ENCODE measurements around the gene P2RX4. TPM values are rescaled to one million over a fixed set of nuclear protein-coding genes. Genes with fewer than 3 reads are reported as not detected.

Gene P2RX4
- total RNA-seq, 1 experiment from 2014 or later, result 17.1 TPM

DNA sequence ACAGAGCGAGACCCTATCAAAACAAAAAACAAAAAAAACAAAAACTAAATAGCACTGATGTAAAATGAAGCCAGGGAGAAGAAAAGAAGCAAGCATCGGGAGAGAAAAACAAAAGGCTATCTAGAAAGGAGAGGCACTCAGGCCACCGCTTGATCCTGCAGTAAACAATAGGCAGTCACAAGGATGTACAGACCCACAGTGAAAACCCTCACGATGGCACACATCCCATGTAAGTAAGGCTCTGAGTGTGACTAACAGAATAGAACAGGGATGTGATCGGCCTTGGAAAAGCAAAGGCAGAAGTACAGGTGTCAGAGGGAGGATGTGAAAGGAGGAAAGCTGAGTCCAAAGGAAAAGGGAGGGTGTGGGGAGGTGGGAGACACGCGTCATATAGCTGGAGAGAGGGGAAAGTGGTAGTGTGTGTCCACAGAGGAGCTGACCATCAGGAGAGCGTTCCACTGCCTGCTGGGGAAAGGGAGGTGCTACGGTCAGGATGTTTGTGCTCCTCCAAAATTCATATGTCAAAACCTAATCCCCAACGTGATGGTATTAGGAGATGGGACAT, 55.1 kb downstream of the P2RX4 start:
- Histone ChIP-seq H3K4me1 (ENCODE audit: control insufficient read depth in 1 of 2, insufficient read depth in 2 of 2, low read length in 2 of 2) (no peaks in the 10 kb centered on the region), H3K4me2 (ENCODE audit: low read length) (no peak overlapping the region), H3K27me3 (ENCODE audit: insufficient read depth, low read length) (no peaks in the 10 kb centered on the region), H3K27ac (ENCODE audit: low read depth, low read length) (no peak overlapping the region), H4K20me1 (ENCODE audit: insufficient read depth) (no peaks in the 10 kb centered on the region), H3K9me2 (ENCODE audit: insufficient read depth) (no peaks in the 10 kb centered on the region), H3K9me3 (ENCODE audit: control insufficient read depth in 1 of 2, insufficient read depth in 1 of 2, low read depth in 1 of 2, low read length in 2 of 2) (no peaks in the 10 kb centered on the region), H3K9ac (ENCODE audit: low read length) (no peak overlapping the region), H3K79me2 (ENCODE audit: insufficient read depth, low read length) (no peaks in the 10 kb centered on the region), H3K4me3 (replicated peaks in 1 of 2; ENCODE audit: low read depth in 1 of 2, low read length in 2 of 2) (no peak overlapping the region), H3K36me3 (ENCODE audit: control insufficient read depth in 1 of 2, insufficient read depth in 2 of 2, low read length in 2 of 2) (peaks cover 25 to 28% of the 10 kb centered on the region in 2 experiments; a peak in 3 of 4 replicates), H2AFZ (ENCODE audit: low read depth, low read length, poor library complexity, severe bottlenecking) (no peak overlapping the region)
- CTCF ChIA-PET, result no interaction called here
- RAD21 ChIA-PET (ENCODE audit: low non-redundant PET in 1 of 2, low total read pairs in 2 of 2, uncharacterized antibody in 2 of 2, unreplicated experiment in 2 of 2), result no interaction called here
- no peak for ATAC-seq
- intact Hi-C loops (cut with micrococcal nuclease), result no loop called here
- BruUV-seq (replicated peaks), result no TSS peak
- POLR2A ChIA-PET, result no interaction called here
- TF ChIP-seq ZNF274 (IDR thresholded peaks at IDR 0.05; ENCODE audit: low read depth, low read length) (no peak), EZH2phosphoT487 (IDR thresholded peaks at IDR 0.05; ENCODE audit: borderline replicate concordance) (no peak), SIN3A (IDR thresholded peaks at IDR 0.05; ENCODE audit: low read depth) (no peak), POLR2AphosphoS5 (IDR thresholded peaks at IDR 0.05; ENCODE audit: low read depth, low read length) (no peak), ELF1 (IDR thresholded peaks at IDR 0.05; ENCODE audit: borderline replicate concordance, low read depth) (no peak)
- TF ChIP-seq, protein P1, sequence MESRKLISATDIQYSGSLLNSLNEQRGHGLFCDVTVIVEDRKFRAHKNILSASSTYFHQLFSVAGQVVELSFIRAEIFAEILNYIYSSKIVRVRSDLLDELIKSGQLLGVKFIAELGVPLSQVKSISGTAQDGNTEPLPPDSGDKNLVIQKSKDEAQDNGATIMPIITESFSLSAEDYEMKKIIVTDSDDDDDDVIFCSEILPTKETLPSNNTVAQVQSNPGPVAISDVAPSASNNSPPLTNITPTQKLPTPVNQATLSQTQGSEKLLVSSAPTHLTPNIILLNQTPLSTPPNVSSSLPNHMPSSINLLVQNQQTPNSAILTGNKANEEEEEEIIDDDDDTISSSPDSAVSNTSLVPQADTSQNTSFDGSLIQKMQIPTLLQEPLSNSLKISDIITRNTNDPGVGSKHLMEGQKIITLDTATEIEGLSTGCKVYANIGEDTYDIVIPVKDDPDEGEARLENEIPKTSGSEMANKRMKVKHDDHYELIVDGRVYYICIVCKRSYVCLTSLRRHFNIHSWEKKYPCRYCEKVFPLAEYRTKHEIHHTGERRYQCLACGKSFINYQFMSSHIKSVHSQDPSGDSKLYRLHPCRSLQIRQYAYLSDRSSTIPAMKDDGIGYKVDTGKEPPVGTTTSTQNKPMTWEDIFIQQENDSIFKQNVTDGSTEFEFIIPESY (IDR thresholded peaks at IDR 0.05; ENCODE audit: extremely low read depth, insufficient replicate concordance, low read length), result no peak
- no peak for DNase-seq (ENCODE audit: low read depth, low spot score)

DNA sequence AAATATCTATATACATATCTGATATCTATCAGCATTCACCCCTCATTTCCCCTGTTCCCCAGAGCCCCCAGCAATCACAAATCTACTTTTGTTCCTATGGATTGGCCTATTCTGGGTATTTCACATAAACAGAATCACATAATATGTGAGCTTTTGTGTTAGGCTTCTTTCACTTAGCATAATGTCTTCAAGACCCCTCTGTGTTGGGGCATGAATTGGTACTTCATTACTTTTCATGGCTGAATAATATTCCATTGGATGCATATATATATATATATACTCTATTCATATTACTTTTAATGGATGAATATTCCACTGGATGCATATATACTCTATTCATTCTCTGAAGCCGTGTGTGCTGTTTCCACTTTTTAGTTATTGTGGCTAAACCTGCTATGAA, 57.9 kb downstream of the P2RX4 start:
- TF ChIP-seq EZH2phosphoT487 (IDR thresholded peaks at IDR 0.05; ENCODE audit: borderline replicate concordance) (no peak), FOSL1 (IDR thresholded peaks at IDR 0.05; ENCODE audit: low read depth) (no peak), TCF7L2 (IDR thresholded peaks at IDR 0.05; ENCODE audit: borderline replicate concordance, extremely low read depth, insufficient read depth, insufficient read length) (no peak), POLR2AphosphoS5 (IDR thresholded peaks at IDR 0.05; ENCODE audit: low read depth, low read length) (no peak), JUND (IDR thresholded peaks at IDR 0.05) (no peak)
- peaks cover 20 to 24% of the 10 kb centered on the region in 2 experiments; a peak in 3 of 4 replicates for H3K36me3 ChIP-seq (ENCODE audit: control insufficient read depth in 1 of 2, insufficient read depth in 2 of 2, low read length in 2 of 2)
- no peak overlapping the region for H3K9ac ChIP-seq (ENCODE audit: low read length)
- H3K4me2 ChIP-seq (ENCODE audit: low read length), result no peak overlapping the region
- no TSS peak for BruUV-seq (replicated peaks)
- H3K4me1 ChIP-seq (ENCODE audit: control insufficient read depth in 1 of 2, insufficient read depth in 2 of 2, low read length in 2 of 2), result no peaks in the 10 kb centered on the region
- ChIA-PET POLR2A (no interaction called here), CTCF (no interaction called here), RAD21 (ENCODE audit: low non-redundant PET in 1 of 2, low total read pairs in 2 of 2, uncharacterized antibody in 2 of 2, unreplicated experiment in 2 of 2) (no interaction called here)
- no peak overlapping the region for H2AFZ ChIP-seq (ENCODE audit: low read depth, low read length, poor library complexity, severe bottlenecking)
- no peak overlapping the region for H3K27ac ChIP-seq (ENCODE audit: low read depth, low read length)
- H3K27me3 ChIP-seq (ENCODE audit: insufficient read depth, low read length), result no peaks in the 10 kb centered on the region
- intact Hi-C loops (cut with micrococcal nuclease), result no loop called here
- H3K9me2 ChIP-seq (ENCODE audit: insufficient read depth), result no peaks in the 10 kb centered on the region
- no peaks in the 10 kb centered on the region for H3K9me3 ChIP-seq (ENCODE audit: control insufficient read depth in 1 of 2, insufficient read depth in 1 of 2, low read depth in 1 of 2, low read length in 2 of 2)
- H3K4me3 ChIP-seq (replicated peaks in 1 of 2; ENCODE audit: low read depth in 1 of 2, low read length in 2 of 2), result no peak overlapping the region
- H4K20me1 ChIP-seq (ENCODE audit: insufficient read depth), result no peaks in the 10 kb centered on the region
- no peaks in the 10 kb centered on the region for H3K79me2 ChIP-seq (ENCODE audit: insufficient read depth, low read length)
- ATAC-seq (no peak), DNase-seq (ENCODE audit: low read depth, low spot score) (no peak)

Data from HCT116 (cell line).